OCI-LY1 (cell line): ENCODE measurements around the gene FAN1.

Source experiments
- CTCF ChIP-seq: fragments of 200-600 bp; sonication (generic), shearing (Covaris generic); IDR thresholded peaks from 2 replicates; pipeline ENCODE4 v1.5.1; 2017; ENCODE audit warnings: mild to moderate bottlenecking, antibody characterized with exemption, low read length, moderate library complexity, mixed read lengths
- EZH2 ChIP-seq: fragments of 200-600 bp; sonication (generic), shearing (Covaris generic); IDR thresholded peaks from 2 replicates; pipeline ENCODE4 v1.8.0; 2017; ENCODE audit warnings: borderline replicate concordance, mixed run types, mild to moderate bottlenecking, antibody characterized with exemption, low read length, moderate library complexity, mixed read lengths

GRCh38 chr15:30895461-30896210, 8.1 kb upstream of the FAN1 start:
- TF ChIP-seq CTCF (no peak), EZH2 (no peak)
